Stimulated activated CD8-positive, alpha-beta memory T cell treated with anti-CD3 and anti-CD28 coated beads, Interleukin-7, amount 100 ng/mL, for 24 hours (primary cell): ENCODE data around the gene ATP1A4.
"Not testable (repeated sequence)": the region's sequence is repeated elsewhere in the genome, so short reads cannot be mapped to it uniquely, and the experiment has no call there.

Experiments
- DNase-seq: peaks from one replicate; pipeline ENCODE4 v3.0.0-alpha.2; 2020; ENCODE audit warnings: low read depth

ATP1A4 gene

DNA sequence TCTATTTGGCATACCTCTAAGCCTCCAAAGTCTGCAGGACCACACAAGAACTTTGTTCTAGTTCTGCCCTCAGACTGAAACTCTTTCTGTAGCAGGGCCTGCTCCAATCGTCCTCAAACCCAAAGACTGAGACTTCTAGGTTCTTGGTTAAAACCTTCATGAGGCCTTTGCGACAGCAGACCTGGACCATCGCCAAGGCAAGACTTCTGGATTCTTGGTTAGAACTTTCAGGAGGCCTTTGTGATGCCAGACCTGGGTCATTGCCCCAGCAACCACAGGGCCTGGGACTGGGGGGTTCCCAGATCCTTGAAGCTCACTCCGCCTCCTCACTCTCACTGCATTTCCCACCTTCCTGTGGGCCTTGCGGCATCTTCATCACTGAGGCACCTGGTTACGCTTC is at the start of gene ATP1A4:
TSS of gene ATP1A4 (plus strand) at position 301 of the 400 bp plus-strand sequence. CDS start 438 bp downstream, outside the sequence.
- DNase-seq = no peak

DNA sequence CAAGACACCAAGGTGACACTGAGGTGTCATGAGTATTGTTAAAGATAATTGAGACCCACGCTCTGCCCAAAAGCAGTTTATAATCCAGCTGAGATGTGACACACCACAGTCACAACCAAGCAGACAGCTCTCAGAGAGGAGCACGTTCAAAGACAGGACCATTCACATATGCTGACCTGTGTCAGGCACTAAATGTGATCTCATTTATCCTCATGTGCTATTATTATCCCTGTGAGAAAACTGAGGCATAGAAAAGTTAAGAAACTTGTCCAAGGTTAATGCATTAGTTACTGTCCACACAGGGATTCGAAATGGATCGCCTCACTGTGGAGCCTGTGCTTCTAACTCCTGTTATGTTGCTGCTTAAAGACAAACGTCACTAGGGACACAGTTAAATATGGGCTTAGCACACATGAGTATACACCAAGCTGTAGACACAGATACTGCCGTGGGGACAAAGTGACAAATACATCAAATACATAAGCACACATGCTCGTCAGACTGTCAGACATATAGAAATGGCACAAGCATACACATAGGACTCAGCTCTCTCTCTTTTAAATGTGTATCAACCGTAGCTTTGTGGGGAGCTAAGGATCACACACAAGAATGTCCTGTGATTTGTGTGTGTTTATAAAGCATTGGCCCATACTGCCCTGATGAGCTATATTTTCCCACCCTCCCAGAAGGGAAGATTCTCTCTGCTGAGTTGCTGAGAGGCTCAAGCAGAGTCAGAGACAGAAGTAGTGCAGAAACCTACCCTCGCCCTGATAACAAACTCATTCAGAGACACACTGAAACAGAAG is 49.5 kb upstream of the ATP1A4 start:
- DNase-seq = no peak

DNA sequence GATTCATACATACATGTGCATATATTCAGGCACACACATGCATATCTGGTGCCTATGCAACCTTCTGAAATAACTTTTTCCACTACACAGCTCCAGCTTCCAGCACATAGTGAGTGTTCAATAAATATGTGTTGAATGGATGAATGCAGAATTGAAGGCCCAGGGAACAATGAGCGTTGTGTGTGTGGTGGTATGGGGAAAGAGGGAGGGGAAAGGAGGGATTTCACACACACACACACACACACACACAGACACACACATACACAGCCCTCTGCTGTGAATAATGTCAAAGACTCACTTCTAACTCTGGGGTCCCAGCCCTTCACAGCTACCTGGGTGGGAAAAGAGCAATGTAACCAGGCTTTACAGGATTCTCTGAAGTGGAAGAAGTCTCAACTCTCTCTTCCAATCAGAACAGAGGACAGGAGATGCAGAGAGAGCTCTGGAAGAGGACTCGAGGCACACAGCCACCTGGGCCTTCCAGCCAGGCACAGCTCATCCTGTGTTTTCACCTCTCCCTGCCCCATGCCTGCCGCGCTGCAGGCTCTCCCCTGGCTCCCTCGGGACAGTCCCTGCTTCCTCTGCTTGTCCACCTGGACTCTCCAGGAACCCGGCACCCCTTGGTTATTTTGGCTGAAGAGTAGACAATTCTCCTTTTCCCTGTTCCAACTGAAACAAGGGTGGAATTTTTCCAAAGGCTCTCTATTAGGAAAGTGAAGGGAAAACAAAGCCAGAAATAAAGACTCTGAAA is 47.6 kb upstream of the ATP1A4 start:
- no peak for DNase-seq

DNA sequence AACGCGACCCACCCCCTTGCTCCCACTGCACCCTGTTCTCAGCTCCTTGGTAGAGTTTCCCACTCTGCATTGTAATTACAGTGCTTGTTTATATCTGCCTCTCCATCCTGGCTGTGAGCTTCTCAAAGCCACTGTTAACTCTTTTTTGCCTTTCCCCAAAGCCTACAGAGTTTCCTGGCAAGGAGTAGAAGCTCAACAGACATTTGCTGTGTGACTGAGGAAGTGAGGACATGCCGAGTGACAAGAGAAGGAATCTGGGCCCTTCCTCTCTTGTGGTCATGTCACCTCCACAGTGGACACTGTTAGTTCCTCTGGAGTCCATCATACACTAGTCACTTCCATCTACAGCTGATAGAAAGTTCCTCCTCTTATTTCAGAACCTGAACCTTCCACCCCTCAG is 46.9 kb upstream of the ATP1A4 start:
- no peak for DNase-seq

DNA sequence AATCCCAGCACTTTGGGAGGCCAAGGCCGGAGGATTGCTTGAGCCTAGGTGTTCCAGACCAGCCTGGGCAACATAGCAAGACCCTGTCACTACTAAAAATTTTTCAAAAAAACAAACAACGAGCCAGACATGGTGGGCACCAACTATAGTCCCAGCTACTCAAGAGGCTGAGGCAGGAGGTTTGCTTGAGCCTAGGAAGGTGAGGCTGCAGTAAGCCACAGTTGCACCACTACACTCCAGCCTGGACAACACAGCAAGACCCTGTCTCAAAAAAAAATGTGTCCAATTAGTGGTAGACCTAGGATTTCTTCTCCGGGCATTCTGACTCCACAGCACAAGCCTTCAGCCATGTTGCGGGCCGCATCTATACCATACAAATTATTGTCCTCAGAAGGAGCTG is 46.2 kb upstream of the ATP1A4 start:
- DNase-seq = no peak

DNA sequence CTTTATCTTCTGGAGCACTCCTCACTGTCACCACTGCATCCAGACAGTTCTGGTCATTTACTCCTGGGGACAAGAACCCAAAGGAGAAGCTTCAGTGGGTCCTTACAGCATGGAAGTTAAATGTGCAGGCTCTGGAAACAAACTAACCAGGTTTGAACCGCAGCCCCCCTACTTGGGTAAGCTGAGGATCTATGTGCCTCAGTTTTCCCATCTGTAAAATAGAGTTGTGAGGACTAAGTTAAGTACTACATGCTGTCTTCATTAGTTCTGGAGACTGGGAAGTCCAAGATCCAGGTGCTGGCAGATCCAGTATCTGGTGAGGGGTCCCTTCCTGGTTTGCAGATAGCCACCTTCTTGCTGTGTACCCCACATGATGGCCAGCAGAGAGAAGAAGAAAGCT is 43.9 kb upstream of the ATP1A4 start:
- DNase-seq = no peak

DNA sequence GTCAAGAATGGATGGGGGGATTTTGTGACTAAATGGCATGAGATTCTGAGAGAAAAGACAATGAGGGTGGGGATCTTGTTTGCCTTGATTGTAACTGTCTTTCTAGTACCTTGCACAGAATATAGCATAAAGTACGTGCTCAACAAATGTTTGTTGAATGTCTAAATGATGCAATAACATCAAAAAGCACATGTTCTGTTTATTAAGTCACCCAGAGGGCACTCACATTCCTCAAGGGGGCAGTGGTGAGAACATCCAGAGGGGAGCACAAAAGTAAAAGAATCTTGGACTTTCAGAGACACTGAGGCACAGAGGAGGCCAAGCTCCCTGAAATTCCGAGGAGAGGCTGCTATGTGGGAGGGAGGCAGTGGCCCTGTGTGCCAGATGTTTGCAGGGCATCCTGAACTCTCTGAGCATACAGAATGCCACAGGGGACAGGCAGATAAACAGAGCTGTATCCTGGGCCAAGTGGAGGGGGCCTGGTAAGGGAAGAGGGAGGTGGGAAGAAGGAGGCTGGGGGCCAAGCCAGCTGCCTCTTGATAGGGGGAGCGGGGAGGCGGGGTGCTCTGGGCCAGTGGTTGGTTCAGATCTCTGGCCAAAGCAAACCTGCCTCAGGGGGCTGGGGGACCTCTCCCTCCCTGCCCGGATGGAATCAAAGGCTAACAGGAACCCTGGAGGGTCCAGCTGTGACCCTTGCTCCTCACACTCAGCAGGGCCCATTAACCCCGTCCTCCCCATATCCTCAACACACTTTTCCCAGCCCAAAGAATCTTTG is 42.3 kb upstream of the ATP1A4 start:
- DNase-seq = no peak

DNA sequence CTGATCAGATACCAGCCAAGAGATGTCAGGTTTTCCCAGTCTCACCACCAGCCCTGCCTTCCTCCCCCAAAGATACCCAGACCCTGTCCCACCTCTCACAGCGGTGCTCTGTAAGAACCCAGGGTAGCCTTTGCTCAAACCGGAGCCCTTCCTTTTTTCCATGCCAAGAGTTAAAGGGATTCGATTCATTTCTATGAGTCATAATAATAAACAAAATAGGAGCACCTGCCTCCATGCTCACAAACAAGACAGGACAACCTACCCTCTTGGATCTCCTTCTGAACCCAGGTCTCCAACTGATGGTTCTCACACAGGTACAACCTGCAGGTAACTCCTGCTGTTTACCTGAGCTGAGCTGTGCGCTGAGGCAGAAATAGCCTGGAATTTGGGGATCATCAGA is 41.7 kb upstream of the ATP1A4 start:
- DNase-seq = no peak

DNA sequence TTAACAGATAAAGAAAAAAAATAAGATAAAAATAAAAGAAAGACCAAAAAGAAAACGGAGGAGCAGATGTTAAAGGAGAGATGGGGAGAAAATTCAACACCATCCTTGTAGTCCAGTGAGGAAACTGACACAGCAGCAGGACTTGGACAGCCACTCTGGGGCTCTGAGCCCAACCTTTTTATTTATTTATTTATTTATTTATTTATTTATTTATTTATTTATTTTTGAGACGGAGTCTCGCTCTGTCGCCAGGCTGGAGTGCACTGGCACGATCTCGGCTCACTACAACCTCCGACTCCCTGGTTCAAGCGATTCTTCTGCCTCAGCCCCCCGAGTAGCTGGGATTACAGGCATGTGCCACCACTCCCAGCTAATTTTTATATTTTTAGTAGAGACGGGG is 39.9 kb upstream of the ATP1A4 start:
- DNase-seq = not testable (repeated sequence)

DNA sequence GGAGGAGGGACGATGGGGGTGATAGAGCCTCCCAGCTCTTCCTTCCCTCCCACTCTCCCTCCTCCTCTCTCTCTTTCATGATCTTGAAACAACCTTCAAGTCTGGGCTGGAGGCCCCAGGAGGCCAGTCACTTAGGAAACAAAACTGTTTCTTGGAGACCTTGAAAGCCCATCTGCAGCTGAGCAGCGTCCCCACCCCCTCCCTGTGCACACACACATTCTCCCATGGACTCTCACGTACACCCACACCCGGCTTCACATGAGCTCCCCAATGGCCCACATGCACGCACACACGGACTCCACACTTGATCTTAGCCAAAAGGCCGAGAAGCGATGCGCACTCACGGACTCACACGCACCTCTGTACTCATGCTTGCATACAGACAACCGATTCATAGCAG is 39.0 kb upstream of the ATP1A4 start:
- no peak for DNase-seq

DNA sequence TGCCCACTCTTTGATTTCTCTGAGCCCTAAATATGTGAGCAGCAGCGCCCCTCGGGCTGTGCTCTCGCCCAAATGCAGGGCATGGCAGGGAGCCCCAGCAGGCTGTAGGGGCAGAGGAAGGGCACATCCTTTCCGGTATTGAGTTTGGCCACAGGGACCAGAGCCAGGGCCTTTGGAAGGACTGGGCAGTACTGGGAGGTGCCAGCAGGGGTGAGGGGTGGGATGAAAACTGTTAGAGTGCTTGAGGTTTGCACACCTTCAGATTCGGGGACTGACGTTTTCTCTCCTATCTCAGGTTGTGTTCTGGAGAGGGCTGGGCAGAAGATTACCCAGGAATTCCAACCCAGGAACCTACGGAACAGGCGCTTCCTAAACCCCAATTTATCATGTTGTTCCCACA is 38.0 kb upstream of the ATP1A4 start:
- no peak for DNase-seq

DNA sequence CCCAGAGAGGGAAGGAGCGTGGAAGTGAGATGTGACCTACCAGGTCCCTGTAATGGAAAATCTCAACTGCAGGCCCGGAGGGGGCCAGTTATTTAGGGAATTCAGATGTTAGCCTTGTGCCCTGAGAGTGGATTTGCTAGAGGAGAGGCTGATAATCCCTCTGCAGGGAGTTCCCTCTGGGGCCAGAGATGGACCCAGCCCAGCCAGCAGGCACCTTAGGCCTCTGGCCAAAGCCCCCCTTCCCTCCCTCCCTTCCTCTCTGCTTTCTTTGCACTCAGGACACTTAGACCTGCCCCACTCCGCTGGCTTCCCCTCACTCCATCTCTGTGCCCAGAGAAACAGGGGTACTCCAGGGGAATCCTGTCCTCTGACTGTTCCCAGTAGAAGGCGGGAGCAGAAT is 37.3 kb upstream of the ATP1A4 start:
- DNase-seq = no peak

DNA sequence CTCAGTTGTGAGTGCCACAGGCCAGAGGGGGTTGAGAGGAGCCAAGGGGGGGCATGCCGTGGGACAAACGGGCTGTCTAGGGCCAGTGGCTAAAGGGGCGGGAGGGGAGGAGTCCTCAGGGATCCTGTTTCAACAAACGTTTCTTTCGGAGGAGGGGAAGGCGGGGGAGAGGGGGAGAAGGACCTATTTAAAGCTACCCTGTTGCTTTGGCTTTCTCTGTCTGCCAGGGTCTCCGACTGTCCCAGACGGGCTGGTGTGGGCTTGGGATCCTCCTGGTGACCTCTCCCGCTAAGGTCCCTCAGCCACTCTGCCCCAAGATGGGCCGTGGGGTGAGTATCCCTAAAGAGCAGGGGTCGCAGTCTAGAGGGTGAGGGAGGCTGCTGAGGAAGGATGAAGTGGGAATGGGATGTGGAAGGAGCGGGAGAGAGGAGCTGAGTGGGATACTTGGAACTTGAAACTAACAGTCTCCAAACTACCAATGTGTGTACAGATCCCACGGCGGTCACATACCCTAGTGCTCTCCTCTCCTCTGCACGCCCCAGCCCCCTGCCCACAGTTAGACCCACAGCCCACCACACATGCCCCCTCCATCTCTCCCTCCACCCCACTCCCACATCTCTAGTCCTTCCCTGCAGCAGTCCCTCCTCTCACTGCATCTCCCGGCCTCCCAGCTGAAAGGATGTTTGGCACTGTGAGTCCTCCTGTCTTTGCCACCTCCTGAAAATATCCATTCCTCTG is 35.7 kb upstream of the ATP1A4 start, which contains the start of gene ATP1A2:
TSS of gene ATP1A2 (plus strand) at position 215 of the 738 bp plus-strand sequence. CDS start at position 318, 103 bp downstream.
- DNase-seq = no peak

DNA sequence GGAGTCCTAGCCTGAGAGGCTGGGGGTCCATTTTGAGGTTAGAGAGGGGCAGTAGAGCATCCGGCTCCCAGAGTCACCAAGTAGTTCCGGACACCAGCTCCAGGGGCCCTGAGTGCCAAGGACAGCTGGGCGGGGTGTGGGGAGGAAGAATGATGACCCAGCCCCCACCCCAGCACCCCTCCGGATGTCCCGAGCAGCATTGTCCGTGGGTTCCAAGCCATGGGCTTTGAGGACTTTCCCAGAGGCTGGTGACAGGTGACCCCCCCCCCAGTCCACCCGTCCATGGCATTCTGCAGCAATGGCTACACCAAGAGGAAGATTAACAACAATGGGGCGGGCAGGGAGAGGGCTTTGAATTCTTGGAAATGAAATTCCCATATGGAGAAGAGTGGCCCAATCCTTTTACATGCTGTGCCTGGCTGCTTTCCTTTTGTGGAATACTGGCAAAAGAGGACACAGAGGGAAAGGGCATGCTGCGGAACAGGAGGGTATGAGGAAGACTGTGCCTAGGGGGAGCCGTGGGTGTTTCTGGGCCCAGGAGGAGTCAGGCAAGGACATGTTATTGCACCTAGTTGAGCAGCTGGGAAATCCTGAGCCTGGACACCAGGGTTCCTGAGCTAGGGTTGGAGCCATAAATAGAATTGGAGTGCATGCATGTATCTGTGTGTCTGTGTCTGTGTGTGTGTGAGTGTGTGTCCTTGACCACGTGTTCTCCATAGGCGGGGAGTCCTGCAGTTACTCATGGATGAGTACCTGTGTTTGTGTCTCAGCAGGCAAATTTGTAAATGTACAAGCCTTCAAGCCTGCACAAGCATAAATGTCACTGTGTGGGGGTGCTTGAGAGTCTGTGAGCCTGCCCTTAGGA is 34.9 kb upstream of the ATP1A4 start:
- no peak for DNase-seq

DNA sequence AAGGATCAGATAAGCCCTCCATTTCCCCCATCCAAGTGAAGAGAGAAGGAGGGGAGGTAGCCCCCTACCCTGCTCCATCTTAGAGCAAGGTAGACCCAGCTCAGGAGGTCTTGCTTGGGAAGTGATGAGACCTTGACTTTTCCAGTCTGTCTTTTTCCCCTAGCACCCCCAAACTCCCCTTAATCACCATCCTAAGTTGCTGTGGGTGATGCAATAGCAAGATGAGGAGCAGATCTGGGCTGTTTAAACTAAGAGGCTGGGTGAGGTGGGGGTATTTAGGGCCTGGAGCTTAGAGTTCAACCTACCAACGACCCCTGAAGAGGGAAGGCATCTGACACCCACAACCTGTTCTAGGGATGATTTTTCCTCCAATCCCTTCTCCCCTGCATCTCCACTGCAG is 34.1 kb upstream of the ATP1A4 start:
- DNase-seq = no peak

DNA sequence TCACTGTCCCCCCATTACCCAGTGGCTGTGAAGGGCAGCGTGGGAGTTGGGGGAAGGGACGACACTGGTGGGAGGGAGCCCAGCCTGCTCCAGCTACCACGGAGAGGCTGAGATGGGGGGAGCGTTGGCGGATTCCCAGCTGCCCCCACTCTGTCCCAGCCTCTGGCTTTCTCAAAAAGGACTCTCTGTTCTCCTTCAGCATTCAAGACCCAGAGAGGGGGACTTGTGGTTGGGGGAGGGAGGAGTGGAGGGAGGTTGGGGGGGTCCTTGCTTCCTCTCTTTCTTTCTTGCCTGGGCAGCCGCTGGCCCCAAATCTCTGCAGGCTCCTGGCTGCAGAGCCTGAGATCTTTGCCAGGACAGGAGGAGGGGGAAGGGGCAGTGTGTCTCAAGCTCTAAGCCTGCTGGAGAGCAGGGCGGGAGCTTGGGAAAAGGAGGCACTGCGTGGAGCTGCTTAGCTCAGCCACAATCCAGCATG is 33.7 kb upstream of the ATP1A4 start:
- no peak for DNase-seq

DNA sequence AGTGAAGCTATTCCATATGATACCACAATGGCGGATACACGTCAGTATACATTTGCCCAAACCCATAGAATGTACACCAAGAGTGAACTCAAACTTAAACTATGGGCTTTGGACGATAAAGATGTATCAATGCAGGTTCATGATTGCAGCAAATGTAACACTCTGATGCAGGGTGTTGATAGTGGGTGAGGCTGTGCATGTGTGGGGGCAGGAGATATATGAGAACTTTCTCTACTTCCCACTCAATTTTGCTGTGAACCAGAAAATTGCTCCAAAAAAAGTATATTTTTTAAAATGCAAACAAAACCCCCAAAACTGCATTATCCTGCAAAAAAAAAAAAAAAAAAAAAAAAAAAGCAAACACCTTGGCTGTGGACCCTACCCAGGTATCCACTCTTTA is 32.5 kb upstream of the ATP1A4 start:
- no peak for DNase-seq

DNA sequence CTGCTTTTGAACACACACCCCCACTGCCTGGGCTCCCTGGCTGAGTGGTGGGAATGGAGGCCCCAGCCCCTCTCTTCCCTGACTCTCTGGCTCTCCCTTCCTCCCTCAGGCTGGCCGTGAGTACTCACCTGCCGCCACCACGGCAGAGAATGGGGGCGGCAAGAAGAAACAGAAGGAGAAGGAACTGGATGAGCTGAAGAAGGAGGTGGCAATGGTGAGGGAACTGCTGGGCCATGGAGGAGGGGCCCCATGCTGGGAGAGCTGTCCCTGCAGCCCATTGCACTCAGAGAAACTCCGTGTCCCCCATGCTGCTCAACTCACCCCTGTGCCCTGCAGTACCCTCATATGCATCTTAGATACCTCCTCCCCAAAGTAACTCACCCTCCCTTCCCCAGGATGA is 30.6 kb upstream of the ATP1A4 start:
- DNase-seq = no peak

DNA sequence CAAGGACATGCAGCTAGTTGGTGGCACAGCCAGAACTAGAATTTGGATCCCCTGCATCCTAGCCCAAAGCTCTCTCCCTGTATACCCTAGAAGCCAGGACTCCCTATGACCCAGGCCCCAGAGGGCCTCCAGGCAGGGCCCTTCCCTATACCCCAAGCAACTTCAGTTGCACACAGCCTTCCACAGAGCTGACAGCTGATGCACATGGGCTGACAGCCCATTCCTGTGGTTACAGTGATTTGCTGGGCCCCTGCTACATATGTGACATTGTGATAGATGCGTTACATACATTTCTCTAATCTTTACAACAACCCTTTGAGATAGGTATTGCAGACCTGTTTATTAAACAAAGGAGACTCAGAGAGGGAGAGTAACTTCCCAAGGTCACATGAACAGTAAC is 30.0 kb upstream of the ATP1A4 start:
- no peak for DNase-seq

DNA sequence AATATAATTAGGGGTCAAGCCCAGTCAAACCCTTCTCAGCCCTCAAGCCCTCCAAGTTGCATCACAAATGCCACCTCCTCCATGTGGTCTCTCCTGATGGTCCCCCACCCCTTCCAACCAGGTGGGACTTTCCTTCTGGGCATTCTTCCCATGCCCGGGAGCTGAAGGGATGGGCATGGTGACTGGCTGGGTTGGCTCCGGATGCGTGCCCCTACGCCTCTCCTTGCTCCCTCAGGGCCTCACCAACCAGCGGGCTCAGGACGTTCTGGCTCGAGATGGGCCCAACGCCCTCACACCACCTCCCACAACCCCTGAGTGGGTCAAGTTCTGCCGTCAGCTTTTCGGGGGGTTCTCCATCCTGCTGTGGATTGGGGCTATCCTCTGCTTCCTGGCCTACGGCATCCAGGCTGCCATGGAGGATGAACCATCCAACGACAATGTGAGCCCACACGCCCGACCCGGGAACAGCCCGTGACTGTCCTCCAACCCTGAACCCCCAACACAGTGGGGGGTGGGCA is 28.4 kb upstream of the ATP1A4 start:
- no peak for DNase-seq

DNA sequence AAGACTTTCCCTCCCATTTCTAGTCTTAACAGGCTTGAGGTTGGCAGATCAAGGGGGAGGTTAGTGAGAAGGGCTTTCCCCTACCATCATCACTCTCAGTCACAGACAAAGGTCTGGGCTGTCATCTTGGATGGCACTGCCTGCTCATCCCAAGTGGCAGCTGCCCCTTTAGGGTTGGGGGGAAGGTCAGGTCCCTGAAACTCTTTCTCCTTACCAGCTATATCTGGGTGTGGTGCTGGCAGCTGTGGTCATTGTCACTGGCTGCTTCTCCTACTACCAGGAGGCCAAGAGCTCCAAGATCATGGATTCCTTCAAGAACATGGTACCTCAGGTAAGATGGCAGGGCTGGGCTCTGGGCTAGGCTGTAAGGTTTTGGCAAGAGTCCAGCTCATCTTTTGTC is 27.7 kb upstream of the ATP1A4 start:
- no peak for DNase-seq
